Suprapubic skin (tissue), 4 donors: ENCODE results near the gene ZNF628.

Experiments
- CTCF ChIP-seq, 2 donors: fragments of 200-600 bp in 1 of 2; fragments of 450-650 bp in 1 of 2; sonication (generic) in 1 of 2; IDR thresholded peaks; one replicate each; pipeline ENCODE4 v1.5.1; 2016 to 2019; ENCODE audit warnings: antibody characterized with exemption in 2 of 2, mild to moderate bottlenecking in 1 of 2, moderate library complexity in 1 of 2
- POLR2A ChIP-seq, 2 donors: fragments of 450-650 bp; IDR thresholded peaks; one replicate each; pipeline ENCODE4 v1.6.1; 2017; ENCODE audit warnings: antibody characterized with exemption in 2 of 2, mild to moderate bottlenecking in 2 of 2, moderate library complexity in 2 of 2
- POLR2AphosphoS5 ChIP-seq, 3 donors: sonication (generic); formaldehyde crosslinking; IDR thresholded peaks; one replicate each; pipeline ENCODE4 v1.6.1; 2017; ENCODE audit warnings: antibody characterized with exemption in 3 of 3

DNA sequence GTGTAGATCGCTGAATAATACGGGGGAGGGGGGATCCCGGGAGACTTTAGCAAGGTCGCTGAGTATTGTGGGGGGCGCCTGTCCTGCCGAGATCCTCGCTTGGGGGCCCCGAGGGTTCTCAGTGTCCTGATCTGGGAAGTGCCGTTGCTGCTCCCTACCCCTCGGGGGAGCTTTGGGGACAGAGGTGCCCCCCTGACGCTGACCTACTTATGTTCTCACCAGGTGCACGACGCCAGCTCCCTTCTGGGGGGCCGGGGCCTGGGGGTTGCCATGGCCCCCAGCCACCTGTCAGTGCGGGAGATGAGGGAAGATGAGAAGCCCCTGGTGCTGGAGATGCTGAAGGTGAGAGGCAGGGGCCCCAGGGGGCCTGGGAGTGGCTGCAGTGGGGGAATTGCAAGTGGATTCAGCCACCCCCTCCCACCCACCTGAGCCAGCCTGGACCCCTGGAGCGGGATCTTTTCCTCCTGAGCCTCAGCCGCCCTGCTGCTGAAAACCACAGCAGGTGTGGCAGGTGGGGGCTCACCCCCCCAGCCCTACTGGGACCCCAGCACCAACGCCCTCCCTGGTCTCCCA lies 9.1 kb downstream of the ZNF628 start:
- TF ChIP-seq CTCF (IDR thresholded peaks at IDR 0.05) (no peak), POLR2AphosphoS5 (IDR thresholded peaks at IDR 0.05) (no peak), POLR2A (IDR thresholded peaks at IDR 0.05) (no peak)
